Nephron (organoid): ENCODE data around the gene BEGAIN.

Experiments
- H3K27ac Mint-ChIP-seq, 3 experiments: 2 replicates each; pipeline ENCODE4 v1.8.0; 2020; ENCODE audit warnings: mixed read lengths in 3 of 3, mild to moderate bottlenecking in 2 of 3, moderate library complexity in 1 of 3
- H3K27me3 Mint-ChIP-seq: 2 replicates; pipeline ENCODE4 v1.8.0; 2021; ENCODE audit warnings: low read depth, mild to moderate bottlenecking, moderate library complexity, mixed read lengths
- H3K36me3 Mint-ChIP-seq: 2 replicates; pipeline ENCODE4 v1.8.0; 2020; ENCODE audit warnings: low read depth, mixed read lengths
- H3K4me1 Mint-ChIP-seq: 2 replicates; pipeline ENCODE4 v1.8.0; 2020; ENCODE audit warnings: mixed read lengths
- H3K4me3 Mint-ChIP-seq, 3 experiments: 2 replicates each; pipeline ENCODE4 v1.8.0; 2020; ENCODE audit warnings: mild to moderate bottlenecking in 3 of 3, mixed read lengths in 3 of 3, moderate library complexity in 2 of 3
- H3K9me3 Mint-ChIP-seq: 2 replicates; pipeline ENCODE4 v1.8.0; 2020; ENCODE audit warnings: mixed read lengths
- TF ChIP-seq, protein P1 (sequence below), 3 experiments: fragments of 200-600 bp; sonication (generic); IDR thresholded peaks; one replicate each; pipeline ENCODE4 v1.5.0; 2021; ENCODE audit warnings: antibody characterized with exemption in 3 of 3; ENCODE audit not compliant: unreplicated experiment in 3 of 3

The BEGAIN gene

DNA sequence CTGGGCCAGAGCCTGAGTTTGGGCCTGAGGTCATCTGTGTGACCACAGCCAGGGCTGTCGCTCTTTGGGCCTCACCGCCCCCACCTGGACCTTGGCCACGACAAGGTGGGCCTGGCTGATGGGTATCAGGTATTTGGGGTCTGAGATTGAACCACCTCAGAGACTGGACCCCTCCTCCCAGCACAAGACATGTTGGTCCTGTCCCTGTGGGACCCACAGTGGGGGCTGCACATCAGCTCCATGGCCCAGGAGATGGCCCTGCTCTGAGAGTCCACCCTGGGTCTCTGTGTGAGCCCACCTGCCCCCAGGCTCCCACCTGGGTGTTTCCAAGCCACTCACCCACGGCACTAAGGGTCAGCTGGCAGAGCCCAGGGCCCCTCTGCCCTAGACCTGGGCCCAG, 20.6 kb downstream of the BEGAIN start:
- TF ChIP-seq, protein P1, sequence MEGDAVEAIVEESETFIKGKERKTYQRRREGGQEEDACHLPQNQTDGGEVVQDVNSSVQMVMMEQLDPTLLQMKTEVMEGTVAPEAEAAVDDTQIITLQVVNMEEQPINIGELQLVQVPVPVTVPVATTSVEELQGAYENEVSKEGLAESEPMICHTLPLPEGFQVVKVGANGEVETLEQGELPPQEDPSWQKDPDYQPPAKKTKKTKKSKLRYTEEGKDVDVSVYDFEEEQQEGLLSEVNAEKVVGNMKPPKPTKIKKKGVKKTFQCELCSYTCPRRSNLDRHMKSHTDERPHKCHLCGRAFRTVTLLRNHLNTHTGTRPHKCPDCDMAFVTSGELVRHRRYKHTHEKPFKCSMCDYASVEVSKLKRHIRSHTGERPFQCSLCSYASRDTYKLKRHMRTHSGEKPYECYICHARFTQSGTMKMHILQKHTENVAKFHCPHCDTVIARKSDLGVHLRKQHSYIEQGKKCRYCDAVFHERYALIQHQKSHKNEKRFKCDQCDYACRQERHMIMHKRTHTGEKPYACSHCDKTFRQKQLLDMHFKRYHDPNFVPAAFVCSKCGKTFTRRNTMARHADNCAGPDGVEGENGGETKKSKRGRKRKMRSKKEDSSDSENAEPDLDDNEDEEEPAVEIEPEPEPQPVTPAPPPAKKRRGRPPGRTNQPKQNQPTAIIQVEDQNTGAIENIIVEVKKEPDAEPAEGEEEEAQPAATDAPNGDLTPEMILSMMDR (IDR thresholded peaks at IDR 0.05; ENCODE audit: unreplicated experiment in 3 of 3): no peak
- peaks cover 12% of the 10 kb centered on the region for H3K4me1 Mint-ChIP-seq
- H3K36me3 Mint-ChIP-seq: no peaks in the 10 kb centered on the region
- no peak overlapping the region for H3K27ac Mint-ChIP-seq
- H3K4me3 Mint-ChIP-seq: peak overlapping the region in 2 of 3 experiments; percentile 62 to 67
- H3K9me3 Mint-ChIP-seq: no peaks in the 10 kb centered on the region
- H3K27me3 Mint-ChIP-seq: peaks cover 70% of the 10 kb centered on the region

GRCh38 chr14:100566119-100566518, 21.1 kb downstream of the BEGAIN start:
- TF ChIP-seq, protein P1 (IDR thresholded peaks at IDR 0.05; ENCODE audit: unreplicated experiment in 3 of 3): no peak
- Mint-ChIP-seq H3K4me3 (peak overlapping the region; percentile 48 to 62 (median 58)), H3K27me3 (peaks cover 66% of the 10 kb centered on the region), H3K9me3 (no peaks in the 10 kb centered on the region), H3K36me3 (no peaks in the 10 kb centered on the region), H3K27ac (no peak overlapping the region), H3K4me1 (peaks cover 12% of the 10 kb centered on the region)

DNA sequence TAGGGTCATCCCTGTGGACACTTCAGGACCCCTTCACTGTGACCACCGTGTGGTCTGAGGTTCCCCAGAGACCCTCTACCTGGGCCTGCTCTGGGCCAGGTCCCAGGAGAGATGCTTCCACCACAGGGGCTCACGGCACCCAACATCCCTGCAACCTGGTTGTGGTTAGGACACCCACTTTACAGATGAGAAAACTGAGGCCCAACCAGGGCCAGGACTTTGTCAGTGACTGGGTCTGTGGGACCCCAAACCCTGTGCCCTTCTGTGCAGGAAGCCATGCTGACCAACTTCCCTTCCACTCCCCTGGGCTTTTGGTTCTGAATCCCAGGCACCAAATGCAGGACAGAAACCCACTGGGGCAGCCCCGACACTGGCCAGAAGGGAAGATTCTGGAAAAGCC, 21.6 kb downstream of the BEGAIN start:
- TF ChIP-seq, protein P1 (IDR thresholded peaks at IDR 0.05; ENCODE audit: unreplicated experiment in 3 of 3): no peak
- no peaks in the 10 kb centered on the region for H3K36me3 Mint-ChIP-seq
- no peak overlapping the region for H3K27ac Mint-ChIP-seq
- no peak overlapping the region for H3K4me3 Mint-ChIP-seq
- peaks cover 12% of the 10 kb centered on the region for H3K4me1 Mint-ChIP-seq
- peaks cover 61% of the 10 kb centered on the region for H3K27me3 Mint-ChIP-seq
- H3K9me3 Mint-ChIP-seq: no peaks in the 10 kb centered on the region

- Mint-ChIP-seq H3K36me3 (no peaks in the 10 kb centered on the region), H3K27me3 (peaks cover 50% of the 10 kb centered on the region), H3K4me1 (peaks cover 8% of the 10 kb centered on the region), H3K27ac (no peak overlapping the region), H3K9me3 (no peaks in the 10 kb centered on the region), H3K4me3 (peak overlapping the region in 2 of 3 experiments; percentile 32 to 46)
- TF ChIP-seq, protein P1 (IDR thresholded peaks at IDR 0.05; ENCODE audit: unreplicated experiment in 3 of 3): no peak
Observed at GRCh38 chr14:100564512-100564911, 22.7 kb downstream of the BEGAIN start.

GRCh38 chr14:100562751-100563150, 24.5 kb downstream of the BEGAIN start:
- TF ChIP-seq, protein P1 (IDR thresholded peaks at IDR 0.05; ENCODE audit: unreplicated experiment in 3 of 3): no peak
- H3K27ac Mint-ChIP-seq: no peak overlapping the region
- H3K4me1 Mint-ChIP-seq: peaks cover 5% of the 10 kb centered on the region
- H3K9me3 Mint-ChIP-seq: no peaks in the 10 kb centered on the region
- no peak overlapping the region for H3K4me3 Mint-ChIP-seq
- no peaks in the 10 kb centered on the region for H3K36me3 Mint-ChIP-seq
- peaks cover 46% of the 10 kb centered on the region for H3K27me3 Mint-ChIP-seq

DNA sequence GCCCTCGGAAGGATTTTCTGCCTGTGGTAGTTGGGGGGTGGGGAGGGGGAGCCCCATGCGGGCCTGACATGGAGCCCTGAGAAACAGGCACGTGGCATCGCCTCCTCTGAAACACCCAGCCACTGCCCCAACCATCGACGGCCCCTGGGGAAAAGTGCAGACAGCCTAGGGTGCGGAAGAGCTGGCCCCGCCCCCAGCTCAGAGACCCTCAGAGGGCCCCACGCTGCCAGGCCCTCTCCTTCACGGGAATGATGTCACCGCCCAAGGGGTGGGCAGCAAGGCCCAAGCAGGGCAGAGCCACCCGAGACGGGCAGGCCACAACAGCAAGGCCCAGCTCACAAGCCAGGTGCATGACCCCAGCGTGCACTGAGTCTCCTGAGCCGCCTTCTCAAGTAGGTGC, 26.2 kb downstream of the BEGAIN start:
- Mint-ChIP-seq H3K4me3 (no peak overlapping the region), H3K27ac (no peak overlapping the region), H3K4me1 (peaks cover 5% of the 10 kb centered on the region), H3K36me3 (no peaks in the 10 kb centered on the region), H3K9me3 (no peaks in the 10 kb centered on the region), H3K27me3 (peaks cover 35% of the 10 kb centered on the region)
- TF ChIP-seq, protein P1 (IDR thresholded peaks at IDR 0.05; ENCODE audit: unreplicated experiment in 3 of 3): no peak
